Right lobe of liver (tissue), 6 donors: Measurements from ENCODE around the gene ADGRL3. TPM values are rescaled to one million over a fixed set of nuclear protein-coding genes. Genes with fewer than 3 reads are reported as not detected.

Experiments
- ATAC-seq, 4 donors: fragments of 200-7000 bp; cut with Tn5 transposase; one replicate each; pipeline ENCODE4 v1.9.1; 2020; ENCODE audit warnings: mild to moderate bottlenecking in 4 of 4, moderate library complexity in 4 of 4
- DNase-seq, 3 donors: peaks; one replicate each; pipeline ENCODE4 v3.0.0-alpha.2; 2020
- H3K27ac ChIP-seq, 3 donors: fragments of 200-600 bp; one replicate each; pipeline ENCODE4 v1.8.0; 2022
- H3K27me3 ChIP-seq, 2 donors: fragments of 200-600 bp; one replicate each; pipeline ENCODE4 v1.8.0; 2022
- H3K36me3 ChIP-seq, 4 donors: fragments of 200-600 bp; sonication (generic) in 1 of 4; one replicate each; pipeline versions ENCODE4 v1.5.1 to v1.8.0; 2017 to 2022; ENCODE audit warnings: control low read depth in 1 of 4
- H3K4me1 ChIP-seq, 4 donors: fragments of 200-600 bp; sonication (generic) in 1 of 4; one replicate each; pipeline versions ENCODE4 v1.5.1 to v1.8.0; 2017 to 2022; ENCODE audit warnings: control low read depth in 1 of 4
- H3K4me3 ChIP-seq, 3 donors: fragments of 200-600 bp; one replicate each; pipeline ENCODE4 v1.8.0; 2022
- H3K9me3 ChIP-seq, 4 donors: fragments of 200-600 bp; sonication (generic) in 1 of 4; one replicate each; pipeline versions ENCODE4 v1.5.1 to v1.8.0; 2017 to 2022; ENCODE audit warnings: control low read depth in 1 of 4
- POLR2A ChIP-seq: fragments of 450-650 bp; IDR thresholded peaks from one replicate; pipeline ENCODE4 v1.6.1; 2017; ENCODE audit warnings: antibody characterized with exemption, mild to moderate bottlenecking
- WGBS: methylation state at CpG from one replicate; pipeline ENCODE4 v1.1.6; 2018; ENCODE audit warnings: low coverage, low lambda C conversion rate; ENCODE audit not compliant: insufficient coverage; ENCODE audit errors: missing lambda C conversion rate; 5-methylcytosine and 5-hydroxymethylcytosine counted together
- intact Hi-C, 2 donors: fragments of 100-400 bp; cut with DNase I; formaldehyde crosslinking; loops; one replicate each; pipeline versions ENCODE4 v1.11.2 to v1.14.1; 2022
- total RNA-seq, 6 experiments: library from RNA; depleted of rRNA in 2 of 6; stranded (reverse); fragments of >200 nt in 2 of 6; fragmentation: NEBNext Ultra II Directional in 3 of 6; extraction: Animal tissue kit (Norgen Biotek cat#: 25700) in 3 of 6; gene quantifications; one replicate each; pipeline versions ENCODE4 v1.1.0 to v1.2.4, GENCODE V29; 2016 to 2023
- TF ChIP-seq, protein P1 (sequence below), 4 donors: fragments of 200-600 bp in 3 of 4; fragments of 450-650 bp in 1 of 4; IDR thresholded peaks; one replicate each; pipeline versions ENCODE4 v1.5.1 to v1.8.0; 2016 to 2022; ENCODE audit warnings: antibody characterized with exemption in 4 of 4, mild to moderate bottlenecking in 2 of 4
- donor health status: DM: no; HTN: yes; CAD: no.
- donor health status: DM: no; HTN: no; CAD: no.
- donor health status: DM: no; HTN: no; CAD: no.
- donor health status: DM: no; HTN: yes; CAD: no.
- donor health status: DM: no; HTN: yes; CAD: no.

The ADGRL3 gene
- total RNA-seq, 6 experiments from 2014 or later, result 0.06 to 1.1 (median 0.35) TPM

DNA sequence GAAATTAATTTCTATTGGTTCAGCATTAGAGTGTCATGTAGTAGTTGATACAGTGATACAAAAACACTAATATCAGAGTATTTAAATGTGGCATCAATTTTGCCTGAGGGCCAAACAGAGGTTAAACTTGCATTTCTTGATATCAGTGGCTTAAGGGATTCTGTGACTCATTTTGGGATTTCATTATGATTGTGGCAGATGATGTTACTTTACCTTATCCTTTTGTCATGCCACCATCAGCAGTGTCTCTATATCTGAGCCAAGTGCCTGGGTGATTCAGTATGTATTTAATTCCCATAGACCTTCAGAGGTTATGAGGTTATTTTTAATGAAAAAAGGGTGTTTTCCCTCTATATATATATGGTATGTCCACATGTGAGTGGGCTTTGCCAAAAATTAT lies 582.9 kb downstream of the ADGRL3 start:
- no peak for ATAC-seq
- no peaks in the 10 kb centered on the region for H3K36me3 ChIP-seq
- no peak overlapping the region for H3K4me3 ChIP-seq
- no peaks in the 10 kb centered on the region for H3K27me3 ChIP-seq
- no peak for DNase-seq
- H3K9me3 ChIP-seq, result no peaks in the 10 kb centered on the region
- H3K4me1 ChIP-seq, result no peaks in the 10 kb centered on the region
- intact Hi-C loops, result no loop called here
- no peak overlapping the region for H3K27ac ChIP-seq
- TF ChIP-seq, protein P1, sequence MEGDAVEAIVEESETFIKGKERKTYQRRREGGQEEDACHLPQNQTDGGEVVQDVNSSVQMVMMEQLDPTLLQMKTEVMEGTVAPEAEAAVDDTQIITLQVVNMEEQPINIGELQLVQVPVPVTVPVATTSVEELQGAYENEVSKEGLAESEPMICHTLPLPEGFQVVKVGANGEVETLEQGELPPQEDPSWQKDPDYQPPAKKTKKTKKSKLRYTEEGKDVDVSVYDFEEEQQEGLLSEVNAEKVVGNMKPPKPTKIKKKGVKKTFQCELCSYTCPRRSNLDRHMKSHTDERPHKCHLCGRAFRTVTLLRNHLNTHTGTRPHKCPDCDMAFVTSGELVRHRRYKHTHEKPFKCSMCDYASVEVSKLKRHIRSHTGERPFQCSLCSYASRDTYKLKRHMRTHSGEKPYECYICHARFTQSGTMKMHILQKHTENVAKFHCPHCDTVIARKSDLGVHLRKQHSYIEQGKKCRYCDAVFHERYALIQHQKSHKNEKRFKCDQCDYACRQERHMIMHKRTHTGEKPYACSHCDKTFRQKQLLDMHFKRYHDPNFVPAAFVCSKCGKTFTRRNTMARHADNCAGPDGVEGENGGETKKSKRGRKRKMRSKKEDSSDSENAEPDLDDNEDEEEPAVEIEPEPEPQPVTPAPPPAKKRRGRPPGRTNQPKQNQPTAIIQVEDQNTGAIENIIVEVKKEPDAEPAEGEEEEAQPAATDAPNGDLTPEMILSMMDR (IDR thresholded peaks at IDR 0.05), result no peak
- TF ChIP-seq POLR2A, result no peak

DNA sequence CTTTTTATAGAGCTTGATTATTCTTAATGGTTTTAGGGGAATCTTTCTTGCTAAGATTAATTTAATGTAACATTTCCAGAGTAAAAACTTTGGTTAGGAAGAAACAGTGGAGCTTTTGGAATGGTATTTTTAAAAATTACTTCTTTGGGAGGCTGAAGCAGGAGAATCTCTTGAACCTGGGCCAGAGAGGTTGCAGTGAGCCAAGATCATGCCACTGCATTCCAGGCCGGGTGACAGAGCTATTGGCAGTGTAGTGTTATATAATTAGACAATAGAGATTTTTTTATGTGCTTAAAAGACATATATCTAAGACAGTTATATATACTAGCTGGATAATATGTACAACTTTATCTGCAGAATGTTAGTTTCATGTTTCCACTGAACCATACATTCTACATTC lies 585.6 kb downstream of the ADGRL3 start:
- Histone ChIP-seq H3K4me1 (no peaks in the 10 kb centered on the region), H3K27me3 (no peaks in the 10 kb centered on the region), H3K36me3 (no peaks in the 10 kb centered on the region), H3K27ac (no peak overlapping the region), H3K4me3 (no peak overlapping the region), H3K9me3 (no peaks in the 10 kb centered on the region)
- WGBS, result 28% methylated on average over 1 of the region's 1 CpG
- DNase-seq (no peak), ATAC-seq (no peak)
- TF ChIP-seq, protein P1 (IDR thresholded peaks at IDR 0.05), result no peak
- TF ChIP-seq POLR2A, result no peak
- intact Hi-C loops, result no loop called here

DNA sequence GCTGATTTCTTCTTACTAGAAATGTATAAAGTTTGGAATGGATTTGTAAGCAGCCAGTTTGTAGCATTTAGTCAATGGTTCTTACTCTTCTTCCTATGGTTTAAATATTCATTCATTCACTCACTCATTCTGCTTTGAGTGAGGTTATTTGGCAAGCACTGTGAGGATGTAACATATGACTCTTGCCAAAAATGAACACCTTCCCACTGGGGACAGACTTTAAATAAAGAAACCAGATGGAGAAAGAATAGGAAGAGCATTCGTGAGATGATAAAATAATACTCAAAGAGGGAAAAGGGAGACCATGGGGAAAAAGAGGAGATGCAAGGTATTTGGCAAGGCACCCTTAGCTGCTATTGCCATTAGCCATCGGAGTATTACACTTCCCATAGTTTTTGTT lies 586.1 kb downstream of the ADGRL3 start:
- H3K9me3 ChIP-seq, result no peaks in the 10 kb centered on the region
- no peak overlapping the region for H3K4me3 ChIP-seq
- no peak for TF ChIP-seq POLR2A
- TF ChIP-seq, protein P1 (IDR thresholded peaks at IDR 0.05), result no peak
- H3K36me3 ChIP-seq, result no peaks in the 10 kb centered on the region
- DNase-seq, result no peak
- ATAC-seq, result no peak
- H3K27ac ChIP-seq, result no peak overlapping the region
- H3K27me3 ChIP-seq, result no peaks in the 10 kb centered on the region
- intact Hi-C loops, result no loop called here
- 64% methylated on average over 2 of the region's 2 CpGs for WGBS
- H3K4me1 ChIP-seq, result no peaks in the 10 kb centered on the region

DNA sequence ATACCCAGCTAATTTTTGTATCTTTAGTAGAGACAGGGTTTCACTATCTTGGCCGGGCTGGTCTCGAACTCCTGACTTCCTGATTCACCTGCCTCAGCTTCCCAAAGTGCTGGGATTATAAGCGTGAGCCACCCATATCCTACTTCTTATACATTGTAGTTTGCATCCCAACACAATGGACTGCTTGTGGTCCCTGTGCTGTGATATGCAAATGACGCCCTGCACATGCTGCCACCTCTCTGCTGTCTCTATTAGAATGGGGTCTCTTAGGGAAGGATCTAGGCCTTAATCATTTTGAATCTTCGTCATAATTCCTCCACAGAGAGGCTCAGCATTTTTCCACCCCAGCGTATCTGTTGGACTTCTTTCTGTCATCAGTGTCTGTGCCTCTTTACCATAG lies 595.9 kb downstream of the ADGRL3 start:
- no peak for ATAC-seq
- Histone ChIP-seq H3K27me3 (no peaks in the 10 kb centered on the region), H3K4me3 (no peak overlapping the region), H3K4me1 (peaks cover 0 to 9% (median 4%) of the 10 kb centered on the region in 4 donors), H3K27ac (no peak overlapping the region), H3K36me3 (no peaks in the 10 kb centered on the region), H3K9me3 (no peaks in the 10 kb centered on the region)
- no peak for DNase-seq
- 77% methylated on average over 6 of the region's 6 CpGs for WGBS
- TF ChIP-seq POLR2A, result no peak
- TF ChIP-seq, protein P1 (IDR thresholded peaks at IDR 0.05), result no peak
- intact Hi-C loops, result no loop called here

DNA sequence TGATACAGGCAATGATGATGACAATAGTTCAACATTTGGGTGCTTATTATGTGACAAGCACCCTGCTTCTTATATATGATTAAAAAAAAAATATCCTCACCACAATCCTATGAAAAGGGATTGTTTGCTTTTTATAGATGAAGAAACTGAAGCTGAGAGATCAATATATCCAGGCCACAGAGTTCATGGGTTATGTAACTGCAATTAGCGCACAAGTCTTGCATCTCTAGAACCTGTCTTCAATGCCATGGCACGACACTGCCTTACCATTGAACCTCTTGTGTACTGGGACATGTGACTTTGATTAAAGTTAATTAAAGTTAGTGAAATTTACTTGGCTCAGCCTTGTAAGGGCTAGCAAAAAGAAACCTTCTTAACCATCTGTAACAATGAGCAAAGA lies 599.7 kb downstream of the ADGRL3 start:
- intact Hi-C loops, result no loop called here
- Histone ChIP-seq H3K9me3 (no peaks in the 10 kb centered on the region), H3K27ac (no peak overlapping the region), H3K27me3 (no peaks in the 10 kb centered on the region), H3K4me3 (no peak overlapping the region), H3K4me1 (peaks cover 0 to 9% (median 4%) of the 10 kb centered on the region in 4 donors), H3K36me3 (no peaks in the 10 kb centered on the region)
- DNase-seq (no peak), ATAC-seq (peak in 2 of 4 donors; percentile 57 to 74)
- WGBS, result 24% methylated on average over 2 of the region's 2 CpGs
- no peak for TF ChIP-seq POLR2A
- TF ChIP-seq, protein P1 (IDR thresholded peaks at IDR 0.05), result no peak
